BLaER1 treated with 17β-estradiol and CSF1 and Interleukin-3, amounts not matched to agents 10 nM and 100 nM (cell line): Measurements from ENCODE around the gene PLCL2.

ENCODE experiments used
- H3K27ac ChIP-seq, 11 experiments: shearing (Covaris generic); formaldehyde crosslinking; 2 replicates each; pipeline ENCODE4 v1.8.1; 2022
- H3K27me3 ChIP-seq, 11 experiments: shearing (Covaris generic); formaldehyde crosslinking; 2 replicates each; pipeline ENCODE4 v1.8.1; 2022
- H3K36me3 ChIP-seq, 11 experiments: shearing (Covaris generic); formaldehyde crosslinking; 2 replicates each; pipeline ENCODE4 v1.8.1; 2022
- H3K4me1 ChIP-seq, 10 experiments: shearing (Covaris generic); formaldehyde crosslinking; 2 replicates each; pipeline ENCODE4 v1.8.1; 2022
- H3K4me2 ChIP-seq, 11 experiments: shearing (Covaris generic); formaldehyde crosslinking; 2 replicates each; pipeline ENCODE4 v1.8.1; 2022
- H3K4me3 ChIP-seq, 10 experiments: shearing (Covaris generic); formaldehyde crosslinking; 2 replicates each; pipeline ENCODE4 v1.8.1; 2022
- H3K9ac ChIP-seq, 11 experiments: shearing (Covaris generic); formaldehyde crosslinking; 2 replicates each; pipeline ENCODE4 v1.8.1; 2022
- H3K9me3 ChIP-seq, 11 experiments: shearing (Covaris generic); formaldehyde crosslinking; replicated peaks in 1 of 11; 2 replicates each; pipeline ENCODE4 v1.8.1; 2022
- H4K20me1 ChIP-seq, 11 experiments: shearing (Covaris generic); formaldehyde crosslinking; 2 replicates each; pipeline ENCODE4 v1.8.1; 2022
- Cebpa-rat ChIP-seq, 11 experiments: shearing (Covaris generic); IDR thresholded peaks; 2 replicates each; pipeline ENCODE4 v1.8.1; 2022

Gene PLCL2

DNA sequence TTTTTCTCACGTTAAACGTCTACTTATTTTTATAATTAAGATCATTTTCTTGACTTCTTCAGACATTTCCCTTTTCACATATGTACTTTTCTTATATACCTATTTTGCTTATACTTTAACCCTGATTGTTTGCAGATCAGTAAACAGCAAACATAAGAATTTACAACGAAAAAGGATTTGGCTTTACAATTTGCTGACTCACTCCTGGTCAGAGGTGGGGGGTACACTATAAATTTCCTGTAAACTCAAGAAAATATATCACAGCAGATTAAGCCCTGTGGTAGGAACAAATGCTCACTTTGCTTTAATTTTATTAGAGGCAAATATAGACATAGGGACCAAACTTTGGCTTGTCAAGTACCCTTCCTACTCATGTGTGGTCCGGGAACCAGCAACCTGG lies 185.0 kb downstream of the PLCL2 start:
- H3K4me1 ChIP-seq = no peaks in the 10 kb centered on the region
- H3K36me3 ChIP-seq = peaks cover 40 to 81% (median 53%) of the 10 kb centered on the region in 11 experiments
- H3K9ac ChIP-seq = no peak overlapping the region
- TF ChIP-seq Cebpa-rat (IDR thresholded peaks at IDR 0.05) = no peak
- H3K4me3 ChIP-seq = no peak overlapping the region
- H3K9me3 ChIP-seq = no peaks in the 10 kb centered on the region
- H3K4me2 ChIP-seq = no peak overlapping the region
- no peaks in the 10 kb centered on the region for H3K27me3 ChIP-seq
- H3K27ac ChIP-seq = no peak overlapping the region
- no peaks in the 10 kb centered on the region for H4K20me1 ChIP-seq

DNA sequence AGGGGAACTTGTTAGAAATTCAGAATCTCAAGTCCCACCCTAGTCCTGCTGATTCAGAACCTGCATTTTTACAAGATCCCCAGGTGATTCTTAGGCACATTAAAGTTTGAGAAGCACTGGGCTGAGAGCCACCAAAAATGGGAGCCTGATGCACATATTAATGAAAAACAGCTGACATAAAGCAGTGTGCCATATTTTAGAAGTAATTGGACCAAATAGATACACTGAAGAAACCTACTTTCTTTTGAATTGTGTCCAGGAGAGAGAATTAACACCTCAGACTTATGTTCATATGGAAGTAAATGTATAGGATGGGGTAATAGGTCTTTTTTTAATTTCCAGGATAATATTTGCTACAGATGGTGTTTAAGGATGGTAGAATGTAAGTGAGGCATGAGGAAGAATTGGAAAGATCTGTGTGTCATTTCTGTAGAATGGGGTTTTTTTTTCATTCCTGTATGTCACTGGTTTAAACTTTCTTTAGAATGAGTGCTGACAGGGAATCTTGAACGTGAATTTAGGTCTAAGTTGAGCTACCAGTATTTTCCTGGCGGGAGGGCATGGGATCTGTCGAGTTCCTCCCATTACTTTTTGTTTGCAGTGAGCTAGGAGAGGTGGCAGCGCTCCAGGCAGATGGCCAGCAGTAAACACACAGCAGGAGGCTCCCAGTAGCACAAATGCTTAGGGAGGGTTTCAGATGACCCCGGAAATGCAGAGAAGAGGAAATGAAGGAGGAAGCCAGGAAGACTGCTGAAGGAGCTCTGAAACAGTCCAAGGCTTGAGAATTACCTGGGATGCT lies 185.6 kb downstream of the PLCL2 start:
- no peaks in the 10 kb centered on the region for H3K4me1 ChIP-seq
- no peaks in the 10 kb centered on the region for H4K20me1 ChIP-seq
- no peaks in the 10 kb centered on the region for H3K27me3 ChIP-seq
- H3K9ac ChIP-seq = no peak overlapping the region
- TF ChIP-seq Cebpa-rat (IDR thresholded peaks at IDR 0.05) = no peak
- peaks cover 41 to 85% (median 54%) of the 10 kb centered on the region in 11 experiments for H3K36me3 ChIP-seq
- no peak overlapping the region for H3K4me3 ChIP-seq
- no peak overlapping the region for H3K4me2 ChIP-seq
- H3K27ac ChIP-seq = no peak overlapping the region
- H3K9me3 ChIP-seq = peaks cover 0 to 4% (median 0%) of the 10 kb centered on the region in 11 experiments; a peak in 3 of 22 replicates

GRCh38 chr3:17074559-17074958 lies 189.8 kb downstream of the PLCL2 start:
- peaks cover 0 to 9% (median 0%) of the 10 kb centered on the region in 11 experiments; a peak in 4 of 22 replicates for H3K9me3 ChIP-seq
- no peak overlapping the region for H3K9ac ChIP-seq
- no peak overlapping the region for H3K4me3 ChIP-seq
- TF ChIP-seq Cebpa-rat (IDR thresholded peaks at IDR 0.05) = no peak
- H3K4me2 ChIP-seq = no peak overlapping the region
- no peaks in the 10 kb centered on the region for H3K27me3 ChIP-seq
- H3K27ac ChIP-seq = no peak overlapping the region
- H4K20me1 ChIP-seq = no peaks in the 10 kb centered on the region
- no peaks in the 10 kb centered on the region for H3K4me1 ChIP-seq
- peaks cover 46 to 96% (median 64%) of the 10 kb centered on the region in 11 experiments for H3K36me3 ChIP-seq

DNA sequence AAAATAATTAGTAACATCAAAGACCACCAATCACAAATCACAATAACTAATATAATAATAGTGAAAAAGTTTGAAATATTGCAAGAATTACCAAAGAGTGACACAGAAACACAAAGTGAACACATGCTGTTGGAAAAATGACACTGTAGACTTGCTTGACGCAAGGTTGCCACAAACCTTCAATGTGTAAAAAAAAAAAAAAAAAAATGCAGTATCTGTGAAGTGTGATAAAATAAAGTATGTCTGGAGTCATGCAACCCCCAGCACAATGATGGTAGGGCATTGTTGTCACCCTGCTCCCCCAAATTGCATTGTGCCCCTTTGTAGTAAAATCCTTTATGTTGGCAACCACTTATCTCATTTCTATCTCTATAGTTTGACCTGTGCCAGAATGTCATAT lies 190.6 kb downstream of the PLCL2 start:
- no peak for TF ChIP-seq Cebpa-rat (IDR thresholded peaks at IDR 0.05)
- Histone ChIP-seq H3K27ac (no peak overlapping the region), H3K4me1 (no peaks in the 10 kb centered on the region), H3K36me3 (peaks cover 51 to 96% (median 65%) of the 10 kb centered on the region in 11 experiments), H3K4me3 (no peak overlapping the region), H3K27me3 (no peaks in the 10 kb centered on the region), H3K4me2 (no peak overlapping the region), H4K20me1 (no peaks in the 10 kb centered on the region), H3K9me3 (peaks cover 0 to 9% (median 0%) of the 10 kb centered on the region in 11 experiments; a peak in 4 of 22 replicates), H3K9ac (no peak overlapping the region)

GRCh38 chr3:17075907-17076306 lies 191.2 kb downstream of the PLCL2 start:
- peaks cover 48 to 96% (median 63%) of the 10 kb centered on the region in 11 experiments for H3K36me3 ChIP-seq
- H3K9ac ChIP-seq = no peak overlapping the region

DNA sequence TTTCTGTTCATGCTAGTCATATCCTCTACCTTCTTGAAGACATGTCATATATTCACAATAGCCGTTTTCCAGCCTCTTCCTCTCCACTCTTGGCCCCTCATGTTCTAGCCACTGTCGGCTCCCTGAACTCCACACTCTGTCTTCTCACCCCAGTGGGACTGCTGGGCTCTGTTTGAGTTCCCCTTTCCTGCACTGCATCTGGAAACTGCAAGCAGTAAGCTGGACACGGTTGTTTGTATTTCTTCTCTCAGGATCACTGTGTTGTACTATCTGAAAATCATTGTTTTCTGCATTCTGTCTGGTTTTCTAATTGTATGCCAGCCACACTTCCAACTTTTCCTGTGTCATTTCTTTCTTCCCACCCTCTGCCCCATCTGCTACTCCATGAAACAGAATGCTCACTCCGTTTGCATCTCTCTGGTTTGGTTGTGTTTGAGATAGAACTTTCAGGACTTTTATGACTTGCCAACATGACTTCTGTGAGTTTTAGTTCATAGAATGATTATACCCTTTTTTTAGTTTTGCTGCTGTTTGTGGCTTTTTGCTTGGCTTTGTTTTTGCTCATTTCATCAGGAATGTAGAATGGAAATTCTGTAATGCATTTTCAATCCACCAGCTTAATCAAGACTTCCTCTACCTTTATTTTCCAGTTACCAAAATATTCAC lies 192.3 kb downstream of the PLCL2 start:
- Histone ChIP-seq H3K27ac (no peak overlapping the region), H3K27me3 (no peaks in the 10 kb centered on the region), H3K9ac (no peak overlapping the region), H4K20me1 (no peaks in the 10 kb centered on the region), H3K4me2 (no peak overlapping the region), H3K36me3 (peaks cover 38 to 99% (median 72%) of the 10 kb centered on the region in 11 experiments), H3K4me1 (no peaks in the 10 kb centered on the region), H3K4me3 (no peak overlapping the region), H3K9me3 (peaks cover 0 to 9% (median 0%) of the 10 kb centered on the region in 11 experiments; a peak in 4 of 22 replicates)
- no peak for TF ChIP-seq Cebpa-rat (IDR thresholded peaks at IDR 0.05)

More at GRCh38 chr3:17075907-17076306, 191.2 kb downstream of the PLCL2 start:
- no peak for TF ChIP-seq Cebpa-rat (IDR thresholded peaks at IDR 0.05)
- Histone ChIP-seq H3K9me3 (peaks cover 0 to 9% (median 0%) of the 10 kb centered on the region in 11 experiments; a peak in 4 of 22 replicates), H4K20me1 (no peaks in the 10 kb centered on the region), H3K4me1 (no peaks in the 10 kb centered on the region), H3K27ac (no peak overlapping the region), H3K4me3 (no peak overlapping the region), H3K4me2 (no peak overlapping the region), H3K27me3 (no peaks in the 10 kb centered on the region)

DNA sequence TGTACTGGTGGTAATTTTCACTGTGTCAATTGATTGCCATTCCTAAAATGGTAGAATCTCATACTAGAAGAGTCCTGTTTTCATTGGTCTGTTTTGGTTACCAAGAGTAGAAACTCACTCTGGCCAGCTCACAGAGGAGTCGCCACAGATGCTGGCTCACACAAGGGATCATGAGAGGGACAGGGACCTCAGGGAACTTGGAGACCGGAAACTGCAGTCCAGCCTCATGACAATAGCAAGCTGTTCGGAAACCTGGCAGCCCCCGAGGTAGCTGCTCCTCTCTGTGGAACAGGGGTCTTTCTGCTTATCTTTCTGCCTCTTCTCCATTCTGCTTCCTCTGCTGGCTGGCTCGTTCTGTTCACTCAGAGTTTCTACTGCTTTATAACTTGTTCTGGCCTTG lies 192.9 kb downstream of the PLCL2 start:
- Histone ChIP-seq H3K36me3 (peaks cover 38 to 99% (median 72%) of the 10 kb centered on the region in 11 experiments), H3K27me3 (no peaks in the 10 kb centered on the region), H3K4me2 (no peak overlapping the region), H3K27ac (no peak overlapping the region), H3K4me1 (no peaks in the 10 kb centered on the region), H3K4me3 (no peak overlapping the region), H4K20me1 (no peaks in the 10 kb centered on the region), H3K9ac (no peak overlapping the region), H3K9me3 (peaks cover 0 to 9% (median 0%) of the 10 kb centered on the region in 11 experiments; a peak in 4 of 22 replicates)
- TF ChIP-seq Cebpa-rat (IDR thresholded peaks at IDR 0.05) = no peak

DNA sequence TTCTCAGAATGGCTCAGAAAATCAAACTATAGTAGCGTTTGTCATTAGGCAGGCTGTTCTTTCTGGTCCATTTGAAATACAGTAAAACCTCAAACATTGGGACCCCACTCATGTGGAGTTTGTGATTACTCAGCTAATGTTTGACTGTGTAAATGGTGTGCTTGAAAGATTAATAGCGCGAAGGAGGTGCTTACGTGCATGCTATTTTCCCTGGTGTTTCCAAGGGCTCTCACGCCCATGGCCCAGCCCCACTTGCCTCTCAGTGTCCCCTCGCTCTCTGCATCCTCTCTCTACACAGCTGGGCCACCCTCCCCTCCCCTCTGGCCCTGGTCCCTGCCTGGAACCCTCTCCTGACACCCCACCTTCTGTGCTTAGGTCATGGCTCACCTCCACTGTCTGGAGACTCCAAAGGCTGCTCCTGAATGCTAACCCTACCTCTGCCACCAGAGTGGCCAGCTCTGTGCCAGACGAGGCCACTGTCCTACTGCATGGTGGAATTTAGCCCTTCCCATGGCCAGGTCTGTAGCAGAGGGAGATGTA lies 194.2 kb downstream of the PLCL2 start:
- no peak overlapping the region for H3K27ac ChIP-seq
- TF ChIP-seq Cebpa-rat (IDR thresholded peaks at IDR 0.05) = no peak
- peaks cover 36 to 99% (median 78%) of the 10 kb centered on the region in 11 experiments for H3K36me3 ChIP-seq
- no peak overlapping the region for H3K4me3 ChIP-seq
- H3K4me1 ChIP-seq = no peaks in the 10 kb centered on the region
- peaks cover 0 to 9% (median 4%) of the 10 kb centered on the region in 11 experiments; a peak in 6 of 22 replicates for H3K9me3 ChIP-seq
- H4K20me1 ChIP-seq = no peaks in the 10 kb centered on the region
- no peaks in the 10 kb centered on the region for H3K27me3 ChIP-seq
- H3K4me2 ChIP-seq = no peak overlapping the region
- H3K9ac ChIP-seq = no peak overlapping the region

GRCh38 chr3:17079933-17080332 lies 195.2 kb downstream of the PLCL2 start:
- Histone ChIP-seq H4K20me1 (no peaks in the 10 kb centered on the region), H3K9ac (no peak overlapping the region), H3K36me3 (peaks cover 42 to 99% (median 77%) of the 10 kb centered on the region in 11 experiments; a peak in 21 of 22 replicates), H3K4me2 (no peak overlapping the region), H3K27me3 (no peaks in the 10 kb centered on the region), H3K27ac (no peak overlapping the region), H3K4me1 (no peaks in the 10 kb centered on the region), H3K4me3 (no peak overlapping the region), H3K9me3 (peaks cover under 1 to 17% (median 6%) of the 10 kb centered on the region in 11 experiments; a peak in 10 of 22 replicates)
- TF ChIP-seq Cebpa-rat (IDR thresholded peaks at IDR 0.05) = no peak
